OCI-LY7 (cell line): ENCODE measurements around the gene CRMP1. TPM values are rescaled to one million over a fixed set of nuclear protein-coding genes. Genes with fewer than 3 reads are reported as not detected.

Source experiments
- BruUV-seq: library from RNA; stranded (reverse); fragments of 400-500 nt; replicated peaks from 2 replicates; lab custom pipeline; 2021; lab: Mats Ljungman, UMichigan
- CTCF ChIA-PET: fragments of 300-600 bp; sonication (Branson Sonifier 250); formaldehyde crosslinking; loops from one replicate; lab custom pipeline; 2022; ENCODE audit warnings: antibody characterized with exemption; ENCODE audit not compliant: unreplicated experiment; lab: Charles Lee
- POLR2A ChIA-PET: fragments of 300-600 bp; sonication (Branson Sonifier 250); formaldehyde crosslinking; loops from one replicate; lab custom pipeline; 2022; ENCODE audit warnings: antibody characterized with exemption; lab: Charles Lee
- DNase-seq: peaks from one replicate; pipeline ENCODE4 v3.0.0-alpha.2; 2015; ENCODE audit warnings: low spot score
- H2AFZ ChIP-seq: fragments of 200-600 bp; sonication (generic), shearing (Covaris generic); 2 replicates; pipeline ENCODE4 v1.6.1; 2014; ENCODE audit warnings: mild to moderate bottlenecking, antibody characterized with exemption, low read length, moderate library complexity
- H3K27ac ChIP-seq: fragments of 200-600 bp; sonication (generic); 2 replicates; pipeline ENCODE4 v1.5.1; 2014; ENCODE audit warnings: mixed run types, low read depth, mild to moderate bottlenecking, moderate library complexity, low read length, inconsistent platforms; ENCODE audit not compliant: poor library complexity, severe bottlenecking
- H3K36me3 ChIP-seq: fragments of 200-600 bp; sonication (generic); 2 replicates; pipeline ENCODE4 v1.6.1; 2014; ENCODE audit warnings: mild to moderate bottlenecking, antibody characterized with exemption, low read length, moderate library complexity, mixed read lengths; ENCODE audit not compliant: insufficient read depth
- H3K4me1 ChIP-seq: fragments of 200-600 bp; sonication (generic); 2 replicates; pipeline ENCODE4 v1.5.1; 2014; ENCODE audit warnings: mild to moderate bottlenecking, low read length; ENCODE audit not compliant: insufficient read depth, poor library complexity, severe bottlenecking
- H3K4me2 ChIP-seq: fragments of 200-600 bp; sonication (generic); 2 replicates; pipeline ENCODE4 v1.6.1; 2014; ENCODE audit warnings: mild to moderate bottlenecking, low read length
- H3K4me3 ChIP-seq: fragments of 200-600 bp; sonication (generic); 2 replicates; pipeline ENCODE4 v1.5.1; 2014; ENCODE audit warnings: mild to moderate bottlenecking, low read depth, low read length; ENCODE audit not compliant: poor library complexity, severe bottlenecking
- H3K79me2 ChIP-seq: fragments of 200-600 bp; sonication (generic); 2 replicates; pipeline ENCODE4 v1.6.1; 2016; ENCODE audit warnings: low read depth, mild to moderate bottlenecking, low read length, moderate library complexity, mixed read lengths; ENCODE audit not compliant: insufficient read depth
- H3K9me2 ChIP-seq: fragments of 200-600 bp; sonication (generic); 2 replicates; pipeline ENCODE4 v1.6.1; 2016; ENCODE audit warnings: mild to moderate bottlenecking, low read length, mixed read lengths; ENCODE audit not compliant: insufficient read depth
- H3K9me3 ChIP-seq: fragments of 200-600 bp; sonication (generic); 2 replicates; pipeline ENCODE4 v1.6.1; 2014; ENCODE audit warnings: mild to moderate bottlenecking, mixed run types, low read length, mixed read lengths
- H4K20me1 ChIP-seq: fragments of 200-600 bp; sonication (generic); 2 replicates; pipeline ENCODE4 v1.6.1; 2014; ENCODE audit warnings: mild to moderate bottlenecking, antibody characterized with exemption, low read length, moderate library complexity, mixed read lengths; ENCODE audit not compliant: insufficient read depth
- EZH2phosphoT487 ChIP-seq: fragments of 200-600 bp; sonication (generic); IDR thresholded peaks from 2 replicates; pipeline ENCODE4 v1.6.1; 2018; ENCODE audit warnings: low read depth, borderline replicate concordance, mild to moderate bottlenecking, mixed run types, antibody characterized with exemption, low read length, moderate library complexity, mixed read lengths
- intact Hi-C: fragments of 100-400 bp; cut with micrococcal nuclease; formaldehyde crosslinking; loops from one replicate; pipeline ENCODE4 v1.10.0; 2022; ENCODE audit not compliant: unreplicated experiment
- total RNA-seq, 2 experiments: library from RNA; depleted of rRNA in 1 of 2; stranded (reverse); fragments of >200 nt in 1 of 2; shearing (Covaris generic) in 1 of 2; gene quantifications; 2 replicates each; pipeline ENCODE4 v1.2.3, GENCODE V29; 2014 to 2022
- TF ChIP-seq, protein P1 (sequence below): fragments of 200-600 bp; sonication (generic); conservative IDR thresholded peaks from 2 replicates; pipeline ENCODE4 v1.5.1; 2014; ENCODE audit warnings: mild to moderate bottlenecking, antibody characterized with exemption, low read length, moderate library complexity, mixed read lengths

CRMP1 gene
- total RNA-seq, 2 experiments from 2014 or later: not detected

DNA sequence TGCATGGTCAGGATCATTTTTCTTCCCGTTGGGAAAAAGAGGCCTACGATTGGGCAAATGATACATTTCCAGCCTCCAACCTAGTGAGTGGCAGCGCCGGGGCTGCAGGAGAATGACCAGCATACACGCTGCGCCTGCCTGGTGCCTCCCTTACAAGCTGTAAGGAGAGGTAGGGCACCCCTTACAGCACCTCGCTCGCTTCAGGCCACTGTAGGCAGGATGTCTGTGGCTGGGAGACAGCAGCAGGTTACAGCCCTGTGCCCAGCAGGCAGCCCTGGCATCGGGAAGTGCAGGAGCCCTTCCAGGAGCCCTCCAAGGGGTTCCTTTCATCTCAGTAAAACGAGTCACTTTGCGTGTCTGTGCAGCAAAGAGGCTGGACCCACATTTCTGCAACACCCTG lies 93.5 kb downstream of the CRMP1 start:
- intact Hi-C loops: no loop called here
- H3K36me3 ChIP-seq: no peaks in the 10 kb centered on the region
- H4K20me1 ChIP-seq: no peaks in the 10 kb centered on the region
- DNase-seq: no peak
- ChIA-PET POLR2A (no interaction called here), CTCF (no interaction called here)
- H3K9me2 ChIP-seq: no peaks in the 10 kb centered on the region
- no TSS peak for BruUV-seq
- no peaks in the 10 kb centered on the region for H3K9me3 ChIP-seq
- no peaks in the 10 kb centered on the region for H3K4me1 ChIP-seq
- no peak overlapping the region for H2AFZ ChIP-seq
- no peak for TF ChIP-seq EZH2phosphoT487
- TF ChIP-seq, protein P1, sequence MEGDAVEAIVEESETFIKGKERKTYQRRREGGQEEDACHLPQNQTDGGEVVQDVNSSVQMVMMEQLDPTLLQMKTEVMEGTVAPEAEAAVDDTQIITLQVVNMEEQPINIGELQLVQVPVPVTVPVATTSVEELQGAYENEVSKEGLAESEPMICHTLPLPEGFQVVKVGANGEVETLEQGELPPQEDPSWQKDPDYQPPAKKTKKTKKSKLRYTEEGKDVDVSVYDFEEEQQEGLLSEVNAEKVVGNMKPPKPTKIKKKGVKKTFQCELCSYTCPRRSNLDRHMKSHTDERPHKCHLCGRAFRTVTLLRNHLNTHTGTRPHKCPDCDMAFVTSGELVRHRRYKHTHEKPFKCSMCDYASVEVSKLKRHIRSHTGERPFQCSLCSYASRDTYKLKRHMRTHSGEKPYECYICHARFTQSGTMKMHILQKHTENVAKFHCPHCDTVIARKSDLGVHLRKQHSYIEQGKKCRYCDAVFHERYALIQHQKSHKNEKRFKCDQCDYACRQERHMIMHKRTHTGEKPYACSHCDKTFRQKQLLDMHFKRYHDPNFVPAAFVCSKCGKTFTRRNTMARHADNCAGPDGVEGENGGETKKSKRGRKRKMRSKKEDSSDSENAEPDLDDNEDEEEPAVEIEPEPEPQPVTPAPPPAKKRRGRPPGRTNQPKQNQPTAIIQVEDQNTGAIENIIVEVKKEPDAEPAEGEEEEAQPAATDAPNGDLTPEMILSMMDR: no peak
- H3K27ac ChIP-seq: no peak overlapping the region
- H3K4me2 ChIP-seq: no peak overlapping the region
- H3K79me2 ChIP-seq: no peaks in the 10 kb centered on the region
- H3K4me3 ChIP-seq: no peak overlapping the region

DNA sequence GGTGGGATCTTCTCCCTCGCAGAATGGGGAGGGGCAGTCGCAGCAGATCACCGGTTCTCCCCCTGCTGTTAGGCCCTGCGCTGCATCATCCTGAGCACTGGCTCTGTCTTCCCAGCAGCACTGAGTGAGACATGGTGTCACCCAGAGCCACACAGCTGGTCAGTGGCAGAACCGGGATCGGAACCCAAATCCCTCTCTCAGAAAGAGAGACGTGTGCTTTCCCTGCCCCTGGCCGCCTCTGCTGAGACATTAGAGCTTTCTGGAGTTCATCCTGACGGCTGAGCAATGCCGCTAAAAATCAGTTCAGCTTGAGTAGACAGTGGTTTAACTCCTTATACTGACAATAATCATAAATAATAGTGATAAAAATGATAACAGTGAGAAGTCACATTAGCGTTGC lies 93.9 kb downstream of the CRMP1 start:
- no peak overlapping the region for H3K27ac ChIP-seq
- H3K4me2 ChIP-seq: no peak overlapping the region
- no peaks in the 10 kb centered on the region for H3K36me3 ChIP-seq
- TF ChIP-seq, protein P1: no peak
- no peak for TF ChIP-seq EZH2phosphoT487
- no peaks in the 10 kb centered on the region for H3K9me3 ChIP-seq
- intact Hi-C loops: no loop called here
- H4K20me1 ChIP-seq: no peaks in the 10 kb centered on the region
- H3K4me1 ChIP-seq: no peaks in the 10 kb centered on the region
- BruUV-seq: no TSS peak
- ChIA-PET CTCF (no interaction called here), POLR2A (no interaction called here)
- H3K4me3 ChIP-seq: no peak overlapping the region
- no peak for DNase-seq
- no peaks in the 10 kb centered on the region for H3K9me2 ChIP-seq
- no peaks in the 10 kb centered on the region for H3K79me2 ChIP-seq
- no peak overlapping the region for H2AFZ ChIP-seq

DNA sequence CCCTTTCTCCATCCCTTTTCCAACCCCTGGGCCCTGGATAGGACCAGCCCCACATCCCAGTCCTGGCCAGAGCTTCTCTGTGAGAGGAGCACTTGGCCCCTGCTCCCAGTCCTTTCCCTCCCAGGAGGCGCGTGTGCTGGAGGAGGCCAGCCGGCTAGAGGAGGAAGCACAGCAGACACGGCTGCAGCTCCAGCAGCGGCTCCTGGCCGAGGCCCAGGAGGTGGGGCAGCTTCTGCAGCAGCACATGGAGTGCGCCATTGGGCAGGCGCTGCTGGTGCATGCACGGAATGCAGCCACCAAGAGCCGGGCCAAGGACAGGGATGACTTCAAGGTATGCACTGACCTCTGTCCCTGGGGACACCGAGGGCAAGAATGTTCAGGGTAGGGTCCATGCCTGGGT lies 94.4 kb downstream of the CRMP1 start:
- ChIA-PET POLR2A (no interaction called here), CTCF (no interaction called here)
- no peak for TF ChIP-seq EZH2phosphoT487
- TF ChIP-seq, protein P1: no peak
- H3K79me2 ChIP-seq: no peaks in the 10 kb centered on the region
- H3K36me3 ChIP-seq: no peaks in the 10 kb centered on the region
- no peak overlapping the region for H3K4me2 ChIP-seq
- H3K9me3 ChIP-seq: no peaks in the 10 kb centered on the region
- no peak for DNase-seq
- H2AFZ ChIP-seq: no peak overlapping the region
- intact Hi-C loops: no loop called here
- no peaks in the 10 kb centered on the region for H3K9me2 ChIP-seq
- H3K4me1 ChIP-seq: no peaks in the 10 kb centered on the region
- BruUV-seq: no TSS peak
- no peak overlapping the region for H3K4me3 ChIP-seq
- no peak overlapping the region for H3K27ac ChIP-seq
- H4K20me1 ChIP-seq: no peaks in the 10 kb centered on the region
